ENCODE measurements around the gene TMEM250. TPM values are rescaled to one million over a fixed set of nuclear protein-coding genes. Genes with fewer than 3 reads are reported as not detected.
A peak's percentile ranks its signal among the peaks of the same experiment; 100 is the strongest.

Gene TMEM250
- total and polyA plus RNA-seq, 9 of the 15 experiments (the other 6 are each of a cell fraction or from before 2014, with no cell fraction given), result 0.32 to 44.6 (median 12.2) TPM

DNA sequence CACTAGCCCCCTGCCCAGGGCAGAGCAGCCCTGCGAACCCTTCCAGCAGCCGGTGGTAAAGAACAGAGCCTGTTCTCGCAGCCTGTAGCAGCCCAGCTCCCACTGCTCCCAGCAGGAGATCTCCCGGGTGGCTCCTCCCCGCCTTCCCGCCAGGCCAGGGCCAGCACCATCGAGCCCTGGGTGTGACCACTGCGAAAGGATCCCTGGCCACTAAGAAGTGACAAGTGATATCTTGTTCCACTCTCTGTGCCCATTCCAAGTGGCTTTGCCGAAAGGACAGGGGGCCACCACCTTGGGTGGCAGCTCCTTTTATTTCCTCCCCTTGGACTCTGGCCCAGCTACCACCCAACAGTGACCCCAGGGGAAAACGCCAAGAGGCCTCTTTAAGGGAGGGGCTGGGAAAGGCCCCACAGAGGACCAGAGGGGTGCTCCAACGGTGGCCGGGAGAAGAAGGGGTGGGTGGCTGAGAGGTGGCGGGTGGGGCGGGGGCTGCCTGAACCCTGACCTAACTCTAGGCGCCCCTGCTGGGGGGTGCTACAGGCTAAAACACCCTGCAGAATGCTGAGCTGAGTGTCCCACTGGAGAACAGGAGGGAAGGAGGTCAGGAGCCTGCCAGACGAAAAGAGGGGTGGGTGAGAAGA lies 25.2 kb downstream of the TMEM250 start (continued):
- TF ChIP-seq ZFP36 (IDR thresholded peaks at IDR 0.05; ENCODE audit: low read depth, low read length, partially characterized antibody), result peak; percentile 46
- no peak for TF ChIP-seq KDM1A (IDR thresholded peaks at IDR 0.05)
- TF ChIP-seq RAD21 (CRISPR knock-in tag; conservative IDR thresholded peaks at IDR 0.05 in 1 of 2, IDR thresholded peaks at IDR 0.05 in 1 of 2), result 0 out of 4 replicates have a peak, but pooled peaks of 1 of the 2 experiments have one; percentile 7
- TF ChIP-seq UBTF (IDR thresholded peaks at IDR 0.05; ENCODE audit: borderline replicate concordance in 1 of 2, low read depth in 2 of 2, low read length in 2 of 2), result peak in 1 of 2 experiments; percentile 84; a peak in 2 of 4 replicates
- TF ChIP-seq, protein P1, sequence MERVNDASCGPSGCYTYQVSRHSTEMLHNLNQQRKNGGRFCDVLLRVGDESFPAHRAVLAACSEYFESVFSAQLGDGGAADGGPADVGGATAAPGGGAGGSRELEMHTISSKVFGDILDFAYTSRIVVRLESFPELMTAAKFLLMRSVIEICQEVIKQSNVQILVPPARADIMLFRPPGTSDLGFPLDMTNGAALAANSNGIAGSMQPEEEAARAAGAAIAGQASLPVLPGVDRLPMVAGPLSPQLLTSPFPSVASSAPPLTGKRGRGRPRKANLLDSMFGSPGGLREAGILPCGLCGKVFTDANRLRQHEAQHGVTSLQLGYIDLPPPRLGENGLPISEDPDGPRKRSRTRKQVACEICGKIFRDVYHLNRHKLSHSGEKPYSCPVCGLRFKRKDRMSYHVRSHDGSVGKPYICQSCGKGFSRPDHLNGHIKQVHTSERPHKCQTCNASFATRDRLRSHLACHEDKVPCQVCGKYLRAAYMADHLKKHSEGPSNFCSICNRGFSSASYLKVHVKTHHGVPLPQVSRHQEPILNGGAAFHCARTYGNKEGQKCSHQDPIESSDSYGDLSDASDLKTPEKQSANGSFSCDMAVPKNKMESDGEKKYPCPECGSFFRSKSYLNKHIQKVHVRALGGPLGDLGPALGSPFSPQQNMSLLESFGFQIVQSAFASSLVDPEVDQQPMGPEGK (CRISPR knock-in tag; IDR thresholded peaks at IDR 0.05; ENCODE audit: borderline replicate concordance), result no peak
- no peak for TF ChIP-seq FOXM1 (IDR thresholded peaks at IDR 0.05; ENCODE audit: low read depth)
- TF ChIP-seq FOXM1 (CRISPR knock-in tag; IDR thresholded peaks at IDR 0.05; ENCODE audit: low read depth), result no peak
